ENCODE measurements around the gene HIPK1.

The HIPK1 gene

DNA sequence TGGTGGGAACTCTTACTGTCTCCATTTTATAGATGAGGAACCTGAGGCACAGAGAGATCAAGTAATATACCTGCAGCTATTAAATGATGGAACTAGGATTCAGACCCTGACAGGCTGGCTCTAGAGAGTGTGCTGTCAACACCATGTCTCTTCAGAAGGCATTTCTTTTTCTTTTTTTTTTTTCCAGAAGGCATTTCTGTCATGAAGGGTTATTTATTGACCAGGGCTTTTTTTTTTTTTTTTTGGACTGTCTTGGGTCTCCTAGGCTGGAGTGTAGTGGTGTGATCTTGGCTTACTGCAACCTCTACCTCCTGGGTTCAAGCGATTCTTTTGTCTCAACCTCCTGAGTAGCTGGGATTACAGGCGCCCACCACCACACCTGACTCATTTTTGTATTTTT lies 22.6 kb downstream of the HIPK1 start:
- H3K4me3 ChIP-seq = no peak overlapping the region
- H3K27me3 ChIP-seq = no peaks in the 10 kb centered on the region
- H3K36me3 ChIP-seq = peaks cover 16 to 32% (median 29%) of the 10 kb centered on the region in 3 donors
- H3K27ac ChIP-seq = no peak overlapping the region
- H3K4me1 ChIP-seq = peaks cover 0 to 48% (median 24%) of the 10 kb centered on the region in 4 donors
- no peak for DNase-seq
- intact Hi-C loops (cut with DNase I; ENCODE audit: low total_unique reads) = no loop called here
- no peaks in the 10 kb centered on the region for H3K9me3 ChIP-seq
- TF ChIP-seq, protein P1, sequence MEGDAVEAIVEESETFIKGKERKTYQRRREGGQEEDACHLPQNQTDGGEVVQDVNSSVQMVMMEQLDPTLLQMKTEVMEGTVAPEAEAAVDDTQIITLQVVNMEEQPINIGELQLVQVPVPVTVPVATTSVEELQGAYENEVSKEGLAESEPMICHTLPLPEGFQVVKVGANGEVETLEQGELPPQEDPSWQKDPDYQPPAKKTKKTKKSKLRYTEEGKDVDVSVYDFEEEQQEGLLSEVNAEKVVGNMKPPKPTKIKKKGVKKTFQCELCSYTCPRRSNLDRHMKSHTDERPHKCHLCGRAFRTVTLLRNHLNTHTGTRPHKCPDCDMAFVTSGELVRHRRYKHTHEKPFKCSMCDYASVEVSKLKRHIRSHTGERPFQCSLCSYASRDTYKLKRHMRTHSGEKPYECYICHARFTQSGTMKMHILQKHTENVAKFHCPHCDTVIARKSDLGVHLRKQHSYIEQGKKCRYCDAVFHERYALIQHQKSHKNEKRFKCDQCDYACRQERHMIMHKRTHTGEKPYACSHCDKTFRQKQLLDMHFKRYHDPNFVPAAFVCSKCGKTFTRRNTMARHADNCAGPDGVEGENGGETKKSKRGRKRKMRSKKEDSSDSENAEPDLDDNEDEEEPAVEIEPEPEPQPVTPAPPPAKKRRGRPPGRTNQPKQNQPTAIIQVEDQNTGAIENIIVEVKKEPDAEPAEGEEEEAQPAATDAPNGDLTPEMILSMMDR (IDR thresholded peaks at IDR 0.05) = no peak

DNA sequence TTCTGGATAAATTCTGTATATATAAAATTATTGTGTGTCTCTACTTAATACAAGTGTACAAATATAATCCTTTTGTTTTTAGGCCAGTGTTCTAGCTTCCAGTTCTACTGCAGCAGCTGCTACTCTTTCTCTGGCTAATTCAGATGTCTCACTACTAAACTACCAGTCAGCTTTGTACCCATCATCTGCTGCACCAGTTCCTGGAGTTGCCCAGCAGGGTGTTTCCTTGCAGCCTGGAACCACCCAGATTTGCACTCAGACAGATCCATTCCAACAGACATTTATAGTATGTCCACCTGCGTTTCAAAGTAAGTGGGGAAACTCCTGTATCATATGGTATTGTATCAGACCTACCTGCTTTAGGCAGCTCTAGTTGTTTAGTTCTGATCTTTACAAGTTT lies 28.9 kb downstream of the HIPK1 start:
- intact Hi-C loops (cut with DNase I; ENCODE audit: low total_unique reads) = loop anchor here (2.0 kb wide), 1 partner anchor 13 kb away; no protein-coding TSS in a partner anchor
- Histone ChIP-seq H3K9me3 (no peaks in the 10 kb centered on the region), H3K27me3 (no peaks in the 10 kb centered on the region), H3K36me3 (peaks cover 63 to 78% (median 64%) of the 10 kb centered on the region in 3 donors), H3K4me1 (no peaks in the 10 kb centered on the region), H3K27ac (no peak overlapping the region), H3K4me3 (no peak overlapping the region)
- TF ChIP-seq, protein P1 (IDR thresholded peaks at IDR 0.05) = no peak
- no peak for DNase-seq

DNA sequence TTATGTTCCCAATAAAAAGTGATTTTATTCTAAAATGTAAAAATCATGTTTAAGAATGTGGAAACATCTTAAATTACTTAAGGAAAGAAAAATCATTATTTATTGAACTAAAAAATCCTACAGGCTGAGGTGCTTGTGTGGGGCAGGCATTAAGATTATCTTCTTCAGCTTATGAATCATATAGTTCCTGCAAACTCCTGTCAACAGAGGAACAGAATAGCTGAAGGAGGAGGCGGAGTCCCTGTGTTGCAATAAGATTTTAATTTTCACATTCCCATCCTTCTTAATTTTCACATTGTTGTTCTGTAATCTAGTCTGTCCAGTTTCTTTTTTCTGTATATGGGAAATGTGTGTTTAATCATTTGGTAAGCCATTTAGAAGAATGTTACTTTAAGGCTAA lies 29.6 kb downstream of the HIPK1 start:
- no peak for DNase-seq
- no peak overlapping the region for H3K4me3 ChIP-seq
- H3K36me3 ChIP-seq = peaks cover 68 to 81% (median 70%) of the 10 kb centered on the region in 3 donors
- no peaks in the 10 kb centered on the region for H3K27me3 ChIP-seq
- TF ChIP-seq, protein P1 (IDR thresholded peaks at IDR 0.05) = no peak
- no peaks in the 10 kb centered on the region for H3K9me3 ChIP-seq
- H3K4me1 ChIP-seq = no peaks in the 10 kb centered on the region
- no peak overlapping the region for H3K27ac ChIP-seq
- intact Hi-C loops (cut with DNase I; ENCODE audit: low total_unique reads) = no loop called here

GRCh38 chr1:113963281-113963906 lies 34.3 kb downstream of the HIPK1 start:
- no peak for DNase-seq
- intact Hi-C loops (cut with DNase I; ENCODE audit: low total_unique reads) = no loop called here
- H3K36me3 ChIP-seq = peaks cover 73 to 79% (median 78%) of the 10 kb centered on the region in 3 donors

DNA sequence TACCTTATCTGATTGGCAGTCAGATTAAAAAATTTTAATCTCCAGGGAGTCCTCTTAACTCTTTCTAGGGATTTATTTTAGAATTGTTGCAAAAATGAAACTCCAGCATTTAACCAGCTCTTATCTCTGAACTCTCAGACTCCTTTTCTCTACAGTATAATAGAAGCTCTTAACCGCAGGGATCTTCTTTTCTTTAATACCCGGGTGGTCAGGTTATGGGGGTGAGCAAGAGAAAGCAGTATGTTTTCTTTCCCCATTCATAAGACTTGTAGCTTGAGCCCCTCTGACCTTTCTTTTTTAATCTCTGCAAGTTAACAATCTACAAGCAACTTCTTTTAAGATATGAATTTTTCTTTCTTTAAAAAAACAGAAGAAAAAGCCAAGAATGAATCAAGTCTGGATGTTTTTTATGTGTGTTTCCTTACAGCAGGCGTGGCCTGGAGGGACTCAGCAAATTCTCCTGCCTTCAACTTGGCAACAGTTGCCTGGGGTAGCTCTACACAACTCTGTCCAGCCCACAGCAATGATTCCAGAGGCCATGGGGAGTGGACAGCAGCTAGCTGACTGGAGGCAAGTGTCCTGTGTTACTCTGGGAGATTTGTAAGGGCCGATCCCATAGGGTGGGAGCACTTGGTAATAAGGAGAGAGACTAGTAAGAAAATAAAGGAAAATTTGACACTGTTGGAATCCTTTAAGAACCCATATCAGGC lies 36.7 kb downstream of the HIPK1 start:
- DNase-seq = peak in 1 of 2 donors; percentile 43
- peaks cover 82 to 87% (median 83%) of the 10 kb centered on the region in 3 donors for H3K36me3 ChIP-seq
- intact Hi-C loops (cut with DNase I; ENCODE audit: low total_unique reads) = no loop called here

More at GRCh38 chr1:113963281-113963906, 34.3 kb downstream of the HIPK1 start:
- Histone ChIP-seq H3K27ac (no peak overlapping the region), H3K27me3 (no peaks in the 10 kb centered on the region), H3K4me1 (peaks cover 0 to 14% (median 0%) of the 10 kb centered on the region in 4 donors), H3K4me3 (no peak overlapping the region), H3K9me3 (no peaks in the 10 kb centered on the region)
- TF ChIP-seq, protein P1 (IDR thresholded peaks at IDR 0.05) = peak in 1 of 2 experiments; percentile 4

More for the DNA sequence above, 36.7 kb downstream of the HIPK1 start:
- TF ChIP-seq, protein P1 (IDR thresholded peaks at IDR 0.05) = no peak
- H3K9me3 ChIP-seq = no peaks in the 10 kb centered on the region
- H3K4me3 ChIP-seq = no peak overlapping the region
- peak overlapping the region in 1 of 2 donors; percentile 3 for H3K27ac ChIP-seq
- peaks cover 0 to 14% (median 0%) of the 10 kb centered on the region in 4 donors for H3K4me1 ChIP-seq
- H3K27me3 ChIP-seq = no peaks in the 10 kb centered on the region
